Transverse colon (tissue), 3 donors: ENCODE results near the gene MTMR12.
"Not testable (repeated sequence)": the region's sequence is repeated elsewhere in the genome, so short reads cannot be mapped to it uniquely, and the experiment has no call there.

Source experiments
- CTCF ChIP-seq, 5 experiments: fragments of 200-600 bp in 3 of 5; fragments of 450-650 bp in 2 of 5; sonication (generic) in 3 of 5; IDR thresholded peaks; 1 replicate in 2 of 5; 2 replicates in 3 of 5; pipeline ENCODE4 v1.5.1; 2016 to 2017; ENCODE audit warnings: antibody characterized with exemption in 5 of 5, inconsistent platforms in 3 of 5, mild to moderate bottlenecking in 2 of 5, moderate library complexity in 1 of 5
- EP300 ChIP-seq: sonication (generic); formaldehyde crosslinking; IDR thresholded peaks from one replicate; pipeline ENCODE4 v1.6.1; 2017; ENCODE audit warnings: antibody characterized with exemption, low read depth

- TF ChIP-seq CTCF (IDR thresholded peaks at IDR 0.05); EP300: not testable (repeated sequence)
Observed at GRCh38 chr5:32289986-32290385, 22.8 kb downstream of the MTMR12 start.
